ENCODE results near the gene ZNF584. TPM values are rescaled to one million over a fixed set of nuclear protein-coding genes. Genes with fewer than 3 reads are reported as not detected.
A peak's percentile ranks its signal among the peaks of the same experiment; 100 is the strongest.

The ZNF584 gene
- total RNA-seq, 4 donors from 2014 or later: 10.9 to 17.6 (median 12.6) TPM

- Histone ChIP-seq H3K4me1 (peaks cover 0 to 50% (median 28%) of the 10 kb centered on the region in 3 donors), H3K36me3 (no peaks in the 10 kb centered on the region), H3K27ac (peak overlapping the region; percentile 36 to 96 (median 94)), H3K9me3 (no peaks in the 10 kb centered on the region), H3K4me3 (peak overlapping the region; percentile 49 to 87), H3K27me3 (no peaks in the 10 kb centered on the region)
- WGBS, 2 donors (ENCODE audit: low coverage in 1 of 2): 17 to 30% methylated on average over 6 to 14 of the region's 26 CpGs
- TF ChIP-seq EP300 (IDR thresholded peaks at IDR 0.05) (no peak), POLR2A (IDR thresholded peaks at IDR 0.05) (no peak), POLR2AphosphoS5 (IDR thresholded peaks at IDR 0.05) (no peak), CTCF (IDR thresholded peaks at IDR 0.05) (no peak)
- ATAC-seq: no peak
Observed at GRCh38 chr19:58381460-58382212, 26.8 kb upstream of the ZNF584 start.

DNA sequence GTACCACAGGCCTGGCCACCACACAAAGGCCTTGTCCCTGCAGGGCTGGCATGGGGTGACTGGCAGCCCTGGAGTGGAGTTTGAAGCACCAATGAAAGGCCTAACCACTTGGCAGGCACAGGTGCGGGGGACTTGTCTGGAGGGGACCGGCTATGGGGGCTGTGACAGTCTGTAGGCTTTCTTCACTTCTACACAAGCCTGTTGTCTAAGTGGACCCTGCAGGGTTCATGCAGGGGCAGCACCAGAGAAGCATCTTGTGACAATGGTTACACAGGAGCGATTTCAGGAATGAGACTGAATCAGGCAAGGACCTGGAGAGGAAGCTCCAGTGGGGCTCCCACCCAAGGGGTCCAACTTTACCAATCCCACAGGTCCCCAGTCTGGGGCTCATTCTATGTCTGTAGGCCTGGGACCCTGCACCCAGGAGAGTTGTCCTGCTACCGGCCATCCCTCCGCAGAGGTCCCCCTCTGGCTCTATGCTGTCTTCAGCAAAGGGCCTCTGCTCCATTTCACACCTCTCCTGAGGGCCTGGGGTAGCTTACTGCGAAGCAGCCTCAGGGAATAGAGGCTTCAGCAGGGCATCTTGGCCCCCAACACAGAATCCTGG is 25.3 kb upstream of the ZNF584 start:
- ATAC-seq: no peak
- WGBS, 2 donors (ENCODE audit: low coverage in 1 of 2): 100% methylated on average over 1 of the region's 6 CpGs; no CpG with 5 or more reads in 1 of the 2 donors
- Histone ChIP-seq H3K9me3 (no peaks in the 10 kb centered on the region), H3K27me3 (no peaks in the 10 kb centered on the region), H3K36me3 (peaks cover 0 to 2% of the 10 kb centered on the region in 2 donors), H3K27ac (no peak overlapping the region), H3K4me3 (no peak overlapping the region), H3K4me1 (peaks cover 3 to 57% (median 34%) of the 10 kb centered on the region in 3 donors)
- TF ChIP-seq POLR2A (IDR thresholded peaks at IDR 0.05) (peak in 1 of 2 donors; percentile 11), EP300 (IDR thresholded peaks at IDR 0.05) (no peak)

DNA sequence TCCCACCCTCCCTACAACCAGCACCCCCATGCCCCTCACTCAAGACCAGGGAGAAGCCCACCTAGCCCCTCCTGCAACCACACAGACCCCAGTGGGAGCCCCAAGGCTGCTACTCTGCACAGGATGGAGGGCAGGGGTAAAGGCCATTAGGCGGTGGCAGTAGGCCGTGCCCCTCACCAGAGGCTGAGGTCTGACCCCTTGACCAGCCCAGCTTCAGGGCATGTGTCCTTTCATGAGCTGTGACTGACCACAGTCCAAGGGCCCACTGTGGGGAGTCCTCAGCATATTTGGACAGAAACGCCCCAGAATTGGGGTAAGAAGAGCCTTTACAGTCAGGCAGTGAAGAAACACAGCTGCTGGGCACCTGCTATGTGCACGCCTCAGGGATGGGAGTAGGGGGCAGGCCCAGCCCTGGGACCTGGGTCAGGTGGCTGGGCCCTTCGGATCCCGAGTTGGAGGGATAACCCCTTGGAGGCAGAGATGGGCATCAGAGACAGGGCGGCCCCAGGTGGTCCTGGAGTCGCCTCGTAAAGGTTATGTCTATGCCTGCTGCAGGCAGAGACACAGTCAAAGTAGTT is 23.0 kb upstream of the ZNF584 start:
- H3K4me3 ChIP-seq: peak overlapping the region in 1 of 2 donors; percentile 64
- peaks cover 0 to 24% of the 10 kb centered on the region in 2 donors for H3K36me3 ChIP-seq
- peak overlapping the region in 3 of 4 donors; percentile 93 to 98 (median 96) for H3K27ac ChIP-seq
- no peak for ATAC-seq
- no peaks in the 10 kb centered on the region for H3K27me3 ChIP-seq
- peaks cover 3 to 66% (median 24%) of the 10 kb centered on the region in 3 donors for H3K4me1 ChIP-seq
- H3K9me3 ChIP-seq: no peaks in the 10 kb centered on the region
- WGBS, 2 donors (ENCODE audit: low coverage in 1 of 2): 60 to 80% methylated on average over 1 to 3 of the region's 9 CpGs
- TF ChIP-seq POLR2A (IDR thresholded peaks at IDR 0.05) (no peak), EP300 (IDR thresholded peaks at IDR 0.05) (no peak), CTCF (IDR thresholded peaks at IDR 0.05) (no peak), POLR2AphosphoS5 (IDR thresholded peaks at IDR 0.05) (no peak)

GRCh38 chr19:58385891-58386575 is 22.4 kb upstream of the ZNF584 start:
- Histone ChIP-seq H3K4me1 (peaks cover 3 to 70% (median 24%) of the 10 kb centered on the region in 3 donors), H3K9me3 (no peaks in the 10 kb centered on the region), H3K27ac (peak overlapping the region; percentile 89 to 98 (median 94)), H3K36me3 (peaks cover 0 to 30% of the 10 kb centered on the region in 2 donors), H3K4me3 (peak overlapping the region; percentile 64), H3K27me3 (no peaks in the 10 kb centered on the region)
- no peak for TF ChIP-seq POLR2AphosphoS5 (IDR thresholded peaks at IDR 0.05)
- TF ChIP-seq CTCF (IDR thresholded peaks at IDR 0.05): no peak
- TF ChIP-seq EP300 (IDR thresholded peaks at IDR 0.05): no peak
- no peak for TF ChIP-seq POLR2A (IDR thresholded peaks at IDR 0.05)
- ATAC-seq: no peak
- 3 to 24% methylated on average over 5 to 8 of the region's 36 CpGs for WGBS, 2 donors (ENCODE audit: low coverage in 1 of 2)
